ENCODE data around the gene BUD13.

DNA sequence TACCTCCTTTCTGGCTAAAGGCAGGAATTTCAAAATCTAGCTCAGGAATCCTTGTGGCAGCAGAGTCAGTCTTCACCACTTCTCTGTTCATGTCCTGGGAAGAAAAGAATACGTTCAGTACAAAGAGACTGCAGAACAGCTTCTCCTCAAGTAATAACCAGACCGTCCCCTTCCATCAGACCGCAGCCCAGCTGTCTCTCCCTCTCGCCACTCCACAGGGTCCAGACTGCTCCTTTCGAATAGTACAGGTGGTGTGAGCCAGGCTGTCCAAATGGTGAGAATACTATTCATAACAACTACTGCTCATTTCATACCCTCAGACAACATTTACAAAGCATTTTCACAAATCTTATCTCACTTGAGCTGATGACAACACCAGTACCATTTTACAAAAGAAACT lies 14.2 kb upstream of the BUD13 start:
- TF ChIP-seq, protein P1, sequence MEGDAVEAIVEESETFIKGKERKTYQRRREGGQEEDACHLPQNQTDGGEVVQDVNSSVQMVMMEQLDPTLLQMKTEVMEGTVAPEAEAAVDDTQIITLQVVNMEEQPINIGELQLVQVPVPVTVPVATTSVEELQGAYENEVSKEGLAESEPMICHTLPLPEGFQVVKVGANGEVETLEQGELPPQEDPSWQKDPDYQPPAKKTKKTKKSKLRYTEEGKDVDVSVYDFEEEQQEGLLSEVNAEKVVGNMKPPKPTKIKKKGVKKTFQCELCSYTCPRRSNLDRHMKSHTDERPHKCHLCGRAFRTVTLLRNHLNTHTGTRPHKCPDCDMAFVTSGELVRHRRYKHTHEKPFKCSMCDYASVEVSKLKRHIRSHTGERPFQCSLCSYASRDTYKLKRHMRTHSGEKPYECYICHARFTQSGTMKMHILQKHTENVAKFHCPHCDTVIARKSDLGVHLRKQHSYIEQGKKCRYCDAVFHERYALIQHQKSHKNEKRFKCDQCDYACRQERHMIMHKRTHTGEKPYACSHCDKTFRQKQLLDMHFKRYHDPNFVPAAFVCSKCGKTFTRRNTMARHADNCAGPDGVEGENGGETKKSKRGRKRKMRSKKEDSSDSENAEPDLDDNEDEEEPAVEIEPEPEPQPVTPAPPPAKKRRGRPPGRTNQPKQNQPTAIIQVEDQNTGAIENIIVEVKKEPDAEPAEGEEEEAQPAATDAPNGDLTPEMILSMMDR (conservative IDR thresholded peaks at IDR 0.05 in 1 of 2, IDR thresholded peaks at IDR 0.05 in 1 of 2; ENCODE audit: extremely low read depth in 1 of 2, insufficient read depth in 1 of 2, low read depth in 1 of 2, low read length in 2 of 2), result no peak
- TF ChIP-seq EZH2 (IDR thresholded peaks at IDR 0.05; ENCODE audit: borderline replicate concordance, low read length), result no peak
